H1 (cell line): Measurements from ENCODE around the gene GRID1. TPM values are rescaled to one million over a fixed set of nuclear protein-coding genes. Genes with fewer than 3 reads are reported as not detected.

Source experiments
- CTCF ChIA-PET: fragments of 300-600 bp; sonication (Branson Sonifier 250); formaldehyde crosslinking; loops from one replicate; lab custom pipeline; 2021; ENCODE audit not compliant: partially characterized antibody; lab: Charles Lee
- POLR2A ChIA-PET: fragments of 300-600 bp; sonication (Branson Sonifier 250); formaldehyde crosslinking; loops from one replicate; lab custom pipeline; 2021; ENCODE audit warnings: inconsistent platforms; ENCODE audit not compliant: partially characterized antibody; lab: Charles Lee
- DNase-seq, 2 experiments: peaks; one replicate each; pipeline versions ENCODE4 v3.0.0 to v3.0.0-alpha.2; 2010 to 2022; ENCODE audit warnings: low spot score in 2 of 2, low read depth in 1 of 2, mixed read lengths in 1 of 2
- FAIRE-seq: peaks from 2 replicates; lab custom pipeline; 2011; peaks lifted over from hg19 to GRCh38; lab: Jason Lieb, UNC
- H2AFZ ChIP-seq: 2 replicates; pipeline ENCODE4 v1.8.1; 2012; ENCODE audit warnings: low read length, inconsistent platforms
- H2AK5ac ChIP-seq: 2 replicates; pipeline ENCODE4 v1.6.1; 2013; ENCODE audit warnings: low read depth, low read length
- H2BK120ac ChIP-seq: replicated peaks from 2 replicates; pipeline ENCODE3; 2013; ENCODE audit warnings: low read depth, low read length, inconsistent platforms
- H2BK12ac ChIP-seq: 2 replicates; pipeline ENCODE4 v1.6.1; 2013; ENCODE audit warnings: low read depth, low read length
- H2BK15ac ChIP-seq: 2 replicates; pipeline ENCODE4 v1.6.1; 2013; ENCODE audit warnings: low read length
- H2BK20ac ChIP-seq: 2 replicates; pipeline ENCODE4 v1.6.1; 2013; ENCODE audit warnings: low read length
- H2BK5ac ChIP-seq: 2 replicates; pipeline ENCODE4 v1.6.1; 2013; ENCODE audit warnings: low read depth, low read length
- H3K14ac ChIP-seq: 2 replicates; pipeline ENCODE4 v1.6.1; 2013; ENCODE audit warnings: inconsistent platforms; ENCODE audit not compliant: insufficient read length
- H3K18ac ChIP-seq: 2 replicates; pipeline ENCODE4 v1.6.1; 2013; ENCODE audit warnings: low read length; ENCODE audit errors: extremely low read depth
- H3K23ac ChIP-seq: 2 replicates; pipeline ENCODE4 v1.6.1; 2013; ENCODE audit warnings: inconsistent platforms; ENCODE audit not compliant: insufficient read length
- H3K23me2 ChIP-seq: 2 replicates; pipeline ENCODE4 v1.6.1; 2013; ENCODE audit warnings: low read depth, low read length
- H3K27ac ChIP-seq: 2 replicates; pipeline ENCODE4 v1.6.1; 2011; ENCODE audit warnings: low read depth, low read length, inconsistent platforms
- H3K27me3 ChIP-seq, 4 experiments: replicated peaks in 1 of 4; 1 replicate in 1 of 4; 2 replicates in 3 of 4; pipeline versions ENCODE4 v1.6.1 to v1.8.1; 2011 to 2013; ENCODE audit warnings: low read length in 3 of 4, mild to moderate bottlenecking in 3 of 4, inconsistent platforms in 2 of 4, mixed read lengths in 2 of 4, moderate library complexity in 1 of 4; ENCODE audit not compliant: control insufficient read depth in 3 of 4, insufficient read depth in 3 of 4; ENCODE audit errors: extremely low read depth in 1 of 4
- H3K36me3 ChIP-seq, 4 experiments: 2 replicates each; pipeline versions ENCODE4 v1.6.1 to v1.8.1; 2011 to 2013; ENCODE audit warnings: mild to moderate bottlenecking in 4 of 4, low read length in 3 of 4, moderate library complexity in 2 of 4, control low read depth in 1 of 4, inconsistent platforms in 1 of 4; ENCODE audit not compliant: insufficient read depth in 4 of 4, control insufficient read depth in 2 of 4
- H3K4ac ChIP-seq: replicated peaks from 2 replicates; pipeline ENCODE3; 2013; ENCODE audit warnings: low read length, low read depth, mixed read lengths, inconsistent platforms; ENCODE audit not compliant: insufficient read length
- H3K4me1 ChIP-seq, 4 experiments: replicated peaks in 1 of 4; 1 replicate in 1 of 4; 2 replicates in 3 of 4; pipeline versions ENCODE4 v1.6.1 to v1.8.1; 2011 to 2013; ENCODE audit warnings: low read length in 3 of 4, inconsistent platforms in 2 of 4, mixed read lengths in 1 of 4; ENCODE audit not compliant: insufficient read depth in 4 of 4, control insufficient read depth in 3 of 4
- H3K4me2 ChIP-seq, 2 experiments: 2 replicates each; pipeline versions ENCODE4 v1.6.1 to v1.8.1; 2011 to 2013; ENCODE audit warnings: low read depth in 2 of 2, low read length in 2 of 2, control low read depth in 1 of 2, inconsistent platforms in 1 of 2, mild to moderate bottlenecking in 1 of 2; ENCODE audit not compliant: insufficient read depth in 1 of 2
- H3K4me3 ChIP-seq, 4 experiments: fragments of 200-600, 300-600 bp in 1 of 4; sonication (generic), shearing (Covaris generic), sonication (Bioruptor Twin) in 1 of 4; 2 replicates each; pipeline versions ENCODE4 v1.5.1 to v1.8.1; 2011 to 2016; ENCODE audit warnings: low read length in 4 of 4, low read depth in 3 of 4, control low read depth in 2 of 4, inconsistent platforms in 2 of 4, mild to moderate bottlenecking in 2 of 4, mixed read lengths in 1 of 4, moderate library complexity in 1 of 4; ENCODE audit not compliant: insufficient read depth in 2 of 4; ENCODE audit errors: extremely low read depth in 1 of 4
- H3K56ac ChIP-seq: replicated peaks from 2 replicates; pipeline ENCODE3; 2013; ENCODE audit warnings: low read depth, mild to moderate bottlenecking, mixed read lengths, low read length, inconsistent platforms; ENCODE audit not compliant: insufficient read length
- H3K79me1 ChIP-seq: 2 replicates; pipeline ENCODE4 v1.6.1; 2013; ENCODE audit warnings: low read depth, low read length, control low read depth
- H3K79me2 ChIP-seq, 2 experiments: 2 replicates each; pipeline versions ENCODE4 v1.6.1 to v1.8.1; 2012 to 2013; ENCODE audit warnings: low read length in 2 of 2, mild to moderate bottlenecking in 2 of 2, inconsistent platforms in 1 of 2; ENCODE audit not compliant: insufficient read depth in 2 of 2, control insufficient read depth in 1 of 2
- H3K9ac ChIP-seq, 4 experiments: replicated peaks in 1 of 4; 1 replicate in 1 of 4; 2 replicates in 3 of 4; pipeline versions ENCODE4 v1.6.1 to v1.8.1; 2011 to 2013; ENCODE audit warnings: low read depth in 3 of 4, low read length in 3 of 4, control low read depth in 2 of 4, mild to moderate bottlenecking in 2 of 4, moderate library complexity in 2 of 4, inconsistent platforms in 1 of 4; ENCODE audit errors: extremely low read depth in 1 of 4
- H3K9me3 ChIP-seq, 2 experiments: 2 replicates each; pipeline versions ENCODE4 v1.6.1 to v1.8.1; 2012 to 2013; ENCODE audit warnings: mild to moderate bottlenecking in 2 of 2, moderate library complexity in 2 of 2, control low read depth in 1 of 2, inconsistent platforms in 1 of 2, low read depth in 1 of 2, low read length in 1 of 2, mixed read lengths in 1 of 2; ENCODE audit not compliant: insufficient read depth in 2 of 2
- H4K20me1 ChIP-seq, 2 experiments: replicated peaks in 1 of 2; 2 replicates each; pipeline versions ENCODE3 to v1.8.1; 2011 to 2013; ENCODE audit warnings: inconsistent platforms in 2 of 2, low read length in 2 of 2, mild to moderate bottlenecking in 1 of 2; ENCODE audit not compliant: insufficient read depth in 2 of 2, control insufficient read depth in 1 of 2
- H4K5ac ChIP-seq: 2 replicates; pipeline ENCODE4 v1.6.1; 2013; ENCODE audit warnings: low read length, low read depth, mixed read lengths, inconsistent platforms; ENCODE audit not compliant: insufficient read length
- H4K8ac ChIP-seq: 2 replicates; pipeline ENCODE4 v1.8.0; 2013; ENCODE audit warnings: mild to moderate bottlenecking, moderate library complexity, low read length, inconsistent platforms; ENCODE audit not compliant: insufficient read depth; ENCODE audit errors: extremely low read depth
- H4K91ac ChIP-seq: replicated peaks from 2 replicates; pipeline ENCODE3; 2013; ENCODE audit warnings: low read length, mixed read lengths, inconsistent platforms; ENCODE audit not compliant: insufficient read length
- BACH1 ChIP-seq: IDR thresholded peaks from 2 replicates; pipeline ENCODE4 v1.6.1; 2012; ENCODE audit warnings: low read length, improper control_type of control experiment
- CBX5 ChIP-seq: fragments of 300-800, 300-1000 bp; sonication (generic); IDR thresholded peaks from 2 replicates; pipeline ENCODE4 v1.7.1; 2016; ENCODE audit warnings: antibody characterized with exemption, low read length, low read depth
- CREB1 ChIP-seq: IDR thresholded peaks from 2 replicates; pipeline ENCODE4 v1.6.1; 2012; ENCODE audit warnings: inconsistent platforms
- EP300 ChIP-seq, 2 experiments: IDR thresholded peaks; 1 replicate in 1 of 2; 2 replicates in 1 of 2; pipeline ENCODE4 v1.6.1; 2011 to 2012; ENCODE audit warnings: low read depth in 2 of 2, low read length in 2 of 2, mild to moderate bottlenecking in 2 of 2, borderline replicate concordance in 1 of 2, inconsistent platforms in 1 of 2, moderate library complexity in 1 of 2
- FOSL1 ChIP-seq: IDR thresholded peaks from 2 replicates; pipeline ENCODE4 v1.6.1; 2011; ENCODE audit warnings: mild to moderate bottlenecking, low read depth, low read length, moderate library complexity; ENCODE audit not compliant: insufficient read depth
- GABPA ChIP-seq: IDR thresholded peaks from 2 replicates; pipeline ENCODE4 v1.6.1; 2011; ENCODE audit warnings: mild to moderate bottlenecking, low read length, moderate library complexity, borderline replicate concordance; ENCODE audit not compliant: insufficient read depth
- GTF2F1 ChIP-seq: IDR thresholded peaks from 2 replicates; pipeline ENCODE4 v1.6.1; 2012; ENCODE audit warnings: low read depth, low read length, improper control_type of control experiment, borderline replicate concordance
- HDAC6 ChIP-seq: IDR thresholded peaks from one replicate; pipeline ENCODE4 v1.7.1; 2012; ENCODE audit warnings: low read depth, mild to moderate bottlenecking, inconsistent platforms, low read length, moderate library complexity
- NANOG ChIP-seq: IDR thresholded peaks from 2 replicates; pipeline ENCODE4 v1.6.1; 2011; ENCODE audit warnings: low read length, low read depth, mild to moderate bottlenecking, inconsistent platforms; ENCODE audit not compliant: insufficient read depth, poor library complexity, severe bottlenecking
- NRF1 ChIP-seq: IDR thresholded peaks from 2 replicates; pipeline ENCODE4 v1.6.1; 2011; ENCODE audit warnings: mild to moderate bottlenecking, low read depth, low read length, improper control_type of control experiment
- SIRT6 ChIP-seq: IDR thresholded peaks from one replicate; pipeline ENCODE4 v1.7.1; 2012; ENCODE audit warnings: low read length, inconsistent platforms
- SP4 ChIP-seq: IDR thresholded peaks from 2 replicates; pipeline ENCODE4 v1.6.1; 2012; ENCODE audit warnings: low read length, inconsistent platforms
- SRF ChIP-seq: IDR thresholded peaks from 2 replicates; pipeline ENCODE4 v1.6.1; 2011; ENCODE audit warnings: mild to moderate bottlenecking, low read depth, low read length, moderate library complexity
- TBP ChIP-seq: IDR thresholded peaks from 2 replicates; pipeline ENCODE4 v1.6.1; 2011; ENCODE audit warnings: low read depth, low read length, improper control_type of control experiment
- WGBS, 2 experiments: shearing (Covaris generic) in 1 of 2; methylation state at CpG; one replicate each; pipeline versions ENCODE4 v1.1.6 to v1.1.7; 2013 to 2015; ENCODE audit warnings: low lambda C conversion rate in 2 of 2, mixed read lengths in 2 of 2, inconsistent platforms in 1 of 2, low coverage in 1 of 2, missing lambda C conversion rate in 1 of 2; ENCODE audit not compliant: insufficient replicate concordance in 2 of 2, insufficient coverage in 1 of 2, insufficient read length in 1 of 2; ENCODE audit errors: extremely low coverage in 1 of 2, missing lambda C conversion rate in 1 of 2; 5-methylcytosine and 5-hydroxymethylcytosine counted together
- polyA plus RNA-seq, 7 experiments: library from polyadenylated mRNA; depleted of rRNA in 3 of 7; stranded (reverse) in 5 of 7; unstranded in 2 of 7; fragments of >200 nt in 5 of 7; fragments of 200-250 nt in 2 of 7; gene quantifications; 1 replicate in 5 of 7; 2 replicates in 1 of 7; 4 replicates in 1 of 7; pipeline versions ENCODE4 v1.2.1 to v1.2.3, GENCODE V29; 2011 to 2013; ENCODE audit warnings: missing spikeins in 2 of 7, mixed read lengths in 2 of 7
- total RNA-seq: library from RNA; stranded (reverse); fragmentation: NEBNext Ultra II Directional; extraction: Animal tissue kit (Norgen Biotek cat#: 25700); gene quantifications from 2 replicates; pipeline ENCODE4 v1.2.1, GENCODE V29; 2021

Gene GRID1
- total and polyA plus RNA-seq, 2 of the 8 experiments (the other 6 are each of a cell fraction or from before 2014, with no cell fraction given): 0.22 to 0.30 TPM

GRCh38 chr10:86415116-86415515 is 48.5 kb upstream of the GRID1 start:
- CTCF ChIA-PET: no interaction called here
- no peak overlapping the region for H2AK5ac ChIP-seq
- H3K27me3 ChIP-seq: no peaks in the 10 kb centered on the region

More at GRCh38 chr10:86415116-86415515, 48.5 kb upstream of the GRID1 start:
- Histone ChIP-seq H3K18ac (no peak overlapping the region), H3K4me3 (no peak overlapping the region), H3K14ac (no peak overlapping the region), H3K9ac (no peak overlapping the region), H4K91ac (no peak overlapping the region), H3K4me2 (no peak overlapping the region), H2BK20ac (no peak overlapping the region), H2AFZ (no peak overlapping the region), H2BK120ac (no peak overlapping the region), H3K27ac (no peak overlapping the region), H4K5ac (no peak overlapping the region), H3K23me2 (no peaks in the 10 kb centered on the region), H3K4me1 (peaks cover 0 to 4% (median 1%) of the 10 kb centered on the region in 4 experiments; a peak in 3 of 7 replicates), H3K9me3 (no peaks in the 10 kb centered on the region), H3K79me1 (no peaks in the 10 kb centered on the region; the same call in 1 of the 2 replicates), H3K56ac (no peak overlapping the region), H2BK5ac (no peak overlapping the region), H4K8ac (no peak overlapping the region), H2BK15ac (no peak overlapping the region), H3K36me3 (no peaks in the 10 kb centered on the region), H3K4ac (no peak overlapping the region), H3K79me2 (no peaks in the 10 kb centered on the region), H2BK12ac (no peak overlapping the region), H3K23ac (no peak overlapping the region), H4K20me1 (no peaks in the 10 kb centered on the region)
- FAIRE-seq: no peak
- POLR2A ChIA-PET: no interaction called here
- TF ChIP-seq SP4 (no peak), GTF2F1 (no peak), NANOG (no peak), TBP (no peak), NRF1 (no peak), SIRT6 (no peak), CREB1 (no peak), EP300 (IDR thresholded peaks at IDR 0.05; ENCODE audit: borderline replicate concordance in 1 of 2, low read depth in 2 of 2, low read length in 2 of 2) (no peak), GABPA (no peak), BACH1 (no peak), FOSL1 (no peak), CBX5 (no peak), SRF (no peak), HDAC6 (no peak)
- 87% methylated on average over 3 of the region's 3 CpGs; no CpG with 5 or more reads in 1 of the 2 experiments for WGBS, 2 experiments
- DNase-seq: no peak
